Activated CD4-positive, alpha-beta T cell treated with anti-CD3 and anti-CD28 coated beads, Interleukin-2, amount 10 ng/mL, durations not matched to agents 24 days and 14 days (primary cell): Measurements from ENCODE around the gene ARHGEF1. TPM values are rescaled to one million over a fixed set of nuclear protein-coding genes. Genes with fewer than 3 reads are reported as not detected.
"Not testable (repeated sequence)": the region's sequence is repeated elsewhere in the genome, so short reads cannot be mapped to it uniquely, and the experiment has no call there.

ENCODE experiments used
- DNase-seq: peaks from one replicate; pipeline ENCODE4 v3.0.0; 2022
- H3K27ac Mint-ChIP-seq: one replicate; pipeline ENCODE4 v1.8.0; 2022; ENCODE audit warnings: mild to moderate bottlenecking, mixed read lengths
- H3K27me3 Mint-ChIP-seq: one replicate; pipeline ENCODE4 v1.8.0; 2022; ENCODE audit warnings: mixed read lengths
- H3K36me3 Mint-ChIP-seq: one replicate; pipeline ENCODE4 v1.8.0; 2022; ENCODE audit warnings: low read depth, mild to moderate bottlenecking, mixed read lengths
- H3K4me1 Mint-ChIP-seq: one replicate; pipeline ENCODE4 v1.8.0; 2021; ENCODE audit warnings: mixed read lengths
- H3K4me3 Mint-ChIP-seq: one replicate; pipeline ENCODE4 v1.8.0; 2022; ENCODE audit warnings: mild to moderate bottlenecking, moderate library complexity, mixed read lengths
- H3K9me3 Mint-ChIP-seq: one replicate; pipeline ENCODE4 v1.8.0; 2021; ENCODE audit warnings: mixed read lengths
- intact Hi-C: fragments of 100-400 bp; cut with micrococcal nuclease; formaldehyde crosslinking; loops from one replicate; pipeline ENCODE4 v1.15.1; 2023
- total RNA-seq: library from RNA; stranded (reverse); gene quantifications from 2 replicates; pipeline ENCODE4 v1.2.3, GENCODE V29; 2022

Gene ARHGEF1
- total RNA-seq, 1 donor from 2014 or later, result 365 TPM

GRCh38 chr19:41910240-41910991, 27.4 kb downstream of the ARHGEF1 start:
- Mint-ChIP-seq H3K9me3 (no peaks in the 10 kb centered on the region), H3K4me3 (no peak overlapping the region), H3K4me1 (peaks cover 31% of the 10 kb centered on the region), H3K36me3 (peaks cover 39% of the 10 kb centered on the region), H3K27me3 (peaks cover 31% of the 10 kb centered on the region), H3K27ac (no peak overlapping the region)
- DNase-seq, result peak; percentile 61
- intact Hi-C loops, result no loop called here

GRCh38 chr19:41910992-41911888, 28.3 kb downstream of the ARHGEF1 start:
- H3K4me1 Mint-ChIP-seq, result peaks cover 26% of the 10 kb centered on the region
- intact Hi-C loops, result no loop called here
- peak; percentile 68 for DNase-seq
- no peak overlapping the region for H3K27ac Mint-ChIP-seq
- H3K27me3 Mint-ChIP-seq, result peaks cover 31% of the 10 kb centered on the region
- no peaks in the 10 kb centered on the region for H3K9me3 Mint-ChIP-seq
- peaks cover 32% of the 10 kb centered on the region for H3K36me3 Mint-ChIP-seq
- H3K4me3 Mint-ChIP-seq, result no peak overlapping the region

GRCh38 chr19:41911889-41912731, 29.1 kb downstream of the ARHGEF1 start:
- no peaks in the 10 kb centered on the region for H3K9me3 Mint-ChIP-seq
- H3K27ac Mint-ChIP-seq, result no peak overlapping the region
- peaks cover 25% of the 10 kb centered on the region for H3K36me3 Mint-ChIP-seq
- H3K27me3 Mint-ChIP-seq, result peaks cover 31% of the 10 kb centered on the region
- H3K4me1 Mint-ChIP-seq, result peaks cover 22% of the 10 kb centered on the region
- intact Hi-C loops, result no loop called here
- peak; percentile 69 for DNase-seq
- no peak overlapping the region for H3K4me3 Mint-ChIP-seq

GRCh38 chr19:41912899-41913537, 30.0 kb downstream of the ARHGEF1 start:
- Mint-ChIP-seq H3K9me3 (no peaks in the 10 kb centered on the region), H3K4me1 (peaks cover 22% of the 10 kb centered on the region), H3K4me3 (no peak overlapping the region), H3K27ac (no peak overlapping the region), H3K36me3 (peaks cover 21% of the 10 kb centered on the region), H3K27me3 (peaks cover 31% of the 10 kb centered on the region)
- DNase-seq, result peak; percentile 69
- intact Hi-C loops, result no loop called here

- peaks cover 20% of the 10 kb centered on the region for H3K36me3 Mint-ChIP-seq
- peaks cover 22% of the 10 kb centered on the region for H3K4me1 Mint-ChIP-seq
- H3K9me3 Mint-ChIP-seq, result no peaks in the 10 kb centered on the region
- intact Hi-C loops, result no loop called here
- no peak overlapping the region for H3K27ac Mint-ChIP-seq
- H3K27me3 Mint-ChIP-seq, result peaks cover 31% of the 10 kb centered on the region
- peak; percentile 63 for DNase-seq
- no peak overlapping the region for H3K4me3 Mint-ChIP-seq
These were observed 30.8 kb downstream of the ARHGEF1 start for GRCh38 chr19:41913538-41914423.

- peaks cover 22% of the 10 kb centered on the region for H3K4me1 Mint-ChIP-seq
- H3K9me3 Mint-ChIP-seq, H3K27ac Mint-ChIP-seq, DNase-seq, intact Hi-C loops, H3K4me3 Mint-ChIP-seq: not testable (repeated sequence)
- peaks cover 14% of the 10 kb centered on the region for H3K36me3 Mint-ChIP-seq
- H3K27me3 Mint-ChIP-seq, result peaks cover 31% of the 10 kb centered on the region
These were observed 31.4 kb downstream of the ARHGEF1 start for GRCh38 chr19:41914424-41914834.

- peak; percentile 69 for DNase-seq
- intact Hi-C loops, result no loop called here
- peaks cover 31% of the 10 kb centered on the region for H3K27me3 Mint-ChIP-seq
- H3K4me3 Mint-ChIP-seq, result no peak overlapping the region
- no peaks in the 10 kb centered on the region for H3K9me3 Mint-ChIP-seq
- H3K4me1 Mint-ChIP-seq, result peaks cover 22% of the 10 kb centered on the region
- H3K36me3 Mint-ChIP-seq, result peaks cover 14% of the 10 kb centered on the region
- no peak overlapping the region for H3K27ac Mint-ChIP-seq
These were observed 32.2 kb downstream of the ARHGEF1 start for GRCh38 chr19:41915021-41915775.

GRCh38 chr19:41915776-41916414, 32.9 kb downstream of the ARHGEF1 start:
- intact Hi-C loops, result no loop called here
- Mint-ChIP-seq H3K9me3 (no peaks in the 10 kb centered on the region), H3K27ac (no peak overlapping the region), H3K27me3 (peaks cover 29% of the 10 kb centered on the region), H3K4me3 (no peak overlapping the region), H3K4me1 (peaks cover 15% of the 10 kb centered on the region), H3K36me3 (peaks cover 9% of the 10 kb centered on the region)
- no peak for DNase-seq

- DNase-seq, result no peak
- Mint-ChIP-seq H3K4me3 (no peak overlapping the region), H3K27me3 (peaks cover 25% of the 10 kb centered on the region), H3K36me3 (no peaks in the 10 kb centered on the region), H3K9me3 (no peaks in the 10 kb centered on the region), H3K4me1 (peaks cover 15% of the 10 kb centered on the region), H3K27ac (no peak overlapping the region)
- intact Hi-C loops, result no loop called here
These were observed 34.7 kb downstream of the ARHGEF1 start for GRCh38 chr19:41917676-41918075.

GRCh38 chr19:41918095-41918494, 35.1 kb downstream of the ARHGEF1 start:
- peaks cover 16% of the 10 kb centered on the region for H3K4me1 Mint-ChIP-seq
- intact Hi-C loops, result no loop called here
- H3K36me3 Mint-ChIP-seq, result no peaks in the 10 kb centered on the region

GRCh38 chr19:41918653-41919244, 35.8 kb downstream of the ARHGEF1 start:
- Mint-ChIP-seq H3K36me3 (peaks cover 3% of the 10 kb centered on the region), H3K27me3 (peaks cover 20% of the 10 kb centered on the region), H3K4me1 (peaks cover 16% of the 10 kb centered on the region), H3K27ac (no peak overlapping the region), H3K9me3 (no peaks in the 10 kb centered on the region), H3K4me3 (no peak overlapping the region)
- intact Hi-C loops, result no loop called here
- DNase-seq, result no peak

More at GRCh38 chr19:41918095-41918494, 35.1 kb downstream of the ARHGEF1 start:
- H3K4me3 Mint-ChIP-seq, result no peak overlapping the region
- no peak overlapping the region for H3K27ac Mint-ChIP-seq
- peaks cover 23% of the 10 kb centered on the region for H3K27me3 Mint-ChIP-seq
- DNase-seq, result no peak
- H3K9me3 Mint-ChIP-seq, result no peaks in the 10 kb centered on the region
